Ovary (tissue), 3 donors: ENCODE results near the gene YTHDC2.

Source experiments
- POLR2A ChIP-seq: fragments of 450-650 bp; IDR thresholded peaks from one replicate; pipeline ENCODE4 v1.6.1; 2017; ENCODE audit warnings: antibody characterized with exemption, mild to moderate bottlenecking, moderate library complexity
- TF ChIP-seq, protein P1 (sequence below), 3 donors: fragments of 450-650 bp in 2 of 3; fragments of 200-600 bp in 1 of 3; IDR thresholded peaks; one replicate each; pipeline versions ENCODE4 v1.5.1 to v1.8.0; 2016 to 2022; ENCODE audit warnings: antibody characterized with exemption in 3 of 3, mild to moderate bottlenecking in 1 of 3
- donor health status: DM: no; HTN: no; CAD: no.

DNA sequence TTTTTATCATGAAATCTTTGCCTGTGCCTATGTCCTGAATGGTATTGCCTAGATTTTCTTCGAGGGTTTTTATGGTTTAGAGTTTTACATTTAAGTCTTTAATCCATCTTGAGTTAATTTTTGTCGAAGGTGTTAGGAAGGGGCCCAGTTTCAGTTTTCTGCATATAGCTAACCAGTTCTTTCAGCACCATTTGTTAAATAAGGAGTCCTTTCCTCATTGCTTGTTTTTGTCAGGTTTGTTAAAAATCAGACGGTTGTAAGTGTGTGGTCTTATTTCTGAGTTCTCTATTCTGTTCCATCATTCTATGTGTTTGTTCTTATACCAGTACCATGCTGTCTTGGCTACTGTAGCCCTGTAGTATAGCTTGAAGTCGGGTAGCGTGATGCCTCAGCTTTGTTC, 55.9 kb downstream of the YTHDC2 start:
- TF ChIP-seq, protein P1, sequence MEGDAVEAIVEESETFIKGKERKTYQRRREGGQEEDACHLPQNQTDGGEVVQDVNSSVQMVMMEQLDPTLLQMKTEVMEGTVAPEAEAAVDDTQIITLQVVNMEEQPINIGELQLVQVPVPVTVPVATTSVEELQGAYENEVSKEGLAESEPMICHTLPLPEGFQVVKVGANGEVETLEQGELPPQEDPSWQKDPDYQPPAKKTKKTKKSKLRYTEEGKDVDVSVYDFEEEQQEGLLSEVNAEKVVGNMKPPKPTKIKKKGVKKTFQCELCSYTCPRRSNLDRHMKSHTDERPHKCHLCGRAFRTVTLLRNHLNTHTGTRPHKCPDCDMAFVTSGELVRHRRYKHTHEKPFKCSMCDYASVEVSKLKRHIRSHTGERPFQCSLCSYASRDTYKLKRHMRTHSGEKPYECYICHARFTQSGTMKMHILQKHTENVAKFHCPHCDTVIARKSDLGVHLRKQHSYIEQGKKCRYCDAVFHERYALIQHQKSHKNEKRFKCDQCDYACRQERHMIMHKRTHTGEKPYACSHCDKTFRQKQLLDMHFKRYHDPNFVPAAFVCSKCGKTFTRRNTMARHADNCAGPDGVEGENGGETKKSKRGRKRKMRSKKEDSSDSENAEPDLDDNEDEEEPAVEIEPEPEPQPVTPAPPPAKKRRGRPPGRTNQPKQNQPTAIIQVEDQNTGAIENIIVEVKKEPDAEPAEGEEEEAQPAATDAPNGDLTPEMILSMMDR (IDR thresholded peaks at IDR 0.05): no peak
- TF ChIP-seq POLR2A: no peak
